SH-SY5Y (cell line): ENCODE data around the gene LTA4H.

Source experiments
- GATA2 ChIP-seq: IDR thresholded peaks from 2 replicates; pipeline ENCODE4 v1.6.1; 2011; ENCODE audit warnings: mild to moderate bottlenecking, low read depth, low read length
- GATA3 ChIP-seq: IDR thresholded peaks from 2 replicates; pipeline ENCODE4 v1.6.1; 2011; ENCODE audit warnings: low read depth, mild to moderate bottlenecking, low read length, moderate library complexity

DNA sequence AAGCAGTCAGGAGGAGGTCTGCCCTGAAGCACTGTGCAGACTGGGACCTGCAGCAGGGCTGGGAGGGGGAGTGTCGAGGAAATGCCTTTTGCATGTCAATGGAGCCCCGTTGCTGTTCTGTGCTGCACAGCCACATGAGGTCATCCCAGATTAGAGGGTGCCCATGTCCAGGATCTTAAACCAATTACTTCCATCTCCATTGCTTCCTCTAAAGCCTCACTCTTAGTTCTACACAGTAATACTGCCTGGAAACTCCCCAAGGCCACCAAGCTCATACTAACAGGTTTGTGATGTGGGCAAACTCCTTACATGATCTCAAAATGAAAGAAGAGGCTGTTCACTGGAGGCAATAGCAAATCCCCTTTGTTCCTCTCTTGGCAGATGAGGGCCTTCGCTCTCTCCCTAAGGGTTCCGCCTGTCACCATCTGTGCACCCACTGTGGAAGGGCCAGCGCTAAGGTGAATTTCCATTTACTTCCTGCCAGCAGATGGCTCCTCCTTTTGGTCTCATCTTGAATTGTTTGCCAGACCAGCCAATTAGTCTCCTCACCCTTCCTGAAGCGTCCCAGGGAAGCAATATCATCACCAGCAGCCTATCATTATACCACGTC lies 35.4 kb upstream of the LTA4H start:
- TF ChIP-seq GATA2 = no peak
- TF ChIP-seq GATA3 = no peak
